ENCODE measurements around the gene PPP1R16B.
A peak's percentile ranks its signal among the peaks of the same experiment; 100 is the strongest.
"Not testable (repeated sequence)": the region's sequence is repeated elsewhere in the genome, so short reads cannot be mapped to it uniquely, and the experiment has no call there.

Gene PPP1R16B

DNA sequence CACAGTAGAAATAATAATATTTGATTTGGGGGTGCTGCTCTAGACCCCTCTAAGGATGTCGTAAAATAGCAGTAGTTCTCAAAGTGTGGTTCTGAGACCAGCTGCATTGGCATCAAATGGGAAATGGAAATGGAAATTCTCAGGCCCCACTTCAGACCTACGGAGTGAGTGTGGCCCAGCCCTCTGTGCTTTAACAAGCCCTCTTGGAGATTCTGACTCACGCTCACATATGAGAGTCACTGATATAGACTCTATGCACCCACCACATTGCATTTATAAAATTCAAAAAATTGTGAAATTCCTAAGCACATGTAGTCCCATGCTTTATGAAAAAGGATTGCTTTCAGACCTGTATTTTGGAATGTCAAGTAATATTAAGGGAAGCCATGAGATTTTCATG lies 14.2 kb upstream of the PPP1R16B start:
- DNase-seq (ENCODE audit: extremely low read depth in 1 of 2, low read depth in 1 of 2), result no peak

DNA sequence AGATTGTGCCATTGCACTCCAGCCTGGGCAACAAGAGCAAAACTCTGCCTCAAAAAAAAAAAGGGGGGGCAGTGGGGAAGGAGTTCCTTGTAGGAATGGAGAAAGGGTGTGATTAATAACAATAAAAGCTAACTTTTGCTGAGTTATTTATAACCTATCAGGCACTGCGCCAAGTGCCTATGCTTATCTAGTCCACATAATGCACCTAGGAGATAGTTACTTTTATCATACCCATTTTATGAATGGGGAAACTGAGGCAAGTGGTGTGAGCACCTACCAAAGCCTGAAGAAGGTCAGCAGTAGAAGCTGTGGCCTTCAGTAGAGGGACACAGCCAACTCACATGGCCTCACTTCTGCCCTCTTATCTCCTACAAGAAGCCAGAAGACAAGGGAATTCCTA lies 13.6 kb upstream of the PPP1R16B start:
- DNase-seq (ENCODE audit: extremely low read depth in 1 of 2, low read depth in 1 of 2), result no peak

DNA sequence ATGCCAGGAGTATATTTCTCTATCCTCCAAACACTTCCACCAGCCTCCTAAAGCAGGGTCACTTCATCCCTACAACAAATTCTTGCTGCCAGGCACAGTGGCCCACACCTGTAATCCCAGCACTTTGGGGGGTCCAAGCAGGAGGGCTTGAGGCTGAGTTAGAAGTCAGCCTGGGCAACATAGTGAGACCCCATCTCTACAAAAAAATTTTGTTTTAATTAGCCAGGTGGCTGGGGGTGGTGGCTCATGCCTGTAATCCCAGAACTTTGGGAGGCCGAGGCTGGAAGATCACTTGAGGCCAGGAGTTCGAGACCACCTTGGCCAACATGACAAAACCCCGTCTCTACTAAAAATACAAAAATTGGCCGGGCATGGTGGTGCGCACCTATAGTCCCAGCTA lies 11.4 kb upstream of the PPP1R16B start:
- not testable (repeated sequence) for DNase-seq (ENCODE audit: extremely low read depth in 1 of 2, low read depth in 1 of 2)

DNA sequence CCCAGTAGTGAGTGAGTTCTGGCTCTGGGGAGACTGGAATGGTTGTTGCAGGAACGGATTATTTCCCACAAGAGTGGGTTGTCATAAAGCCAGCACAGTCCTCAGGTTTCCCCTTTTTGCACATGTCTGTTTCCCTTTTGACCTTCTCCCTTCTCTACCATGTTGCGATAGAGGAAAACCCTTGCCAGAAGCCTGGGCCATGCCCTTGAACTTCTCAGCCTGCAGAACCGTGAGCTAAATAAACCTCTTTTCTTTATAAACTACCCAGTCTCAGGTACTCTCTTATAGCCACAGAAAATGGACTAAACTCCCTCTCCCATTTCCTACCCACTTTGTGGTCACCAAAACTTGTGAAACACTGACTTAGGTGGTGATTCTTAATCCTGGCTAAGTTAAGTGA lies 7.2 kb upstream of the PPP1R16B start:
- no peak for DNase-seq (ENCODE audit: extremely low read depth in 1 of 2, low read depth in 1 of 2)

DNA sequence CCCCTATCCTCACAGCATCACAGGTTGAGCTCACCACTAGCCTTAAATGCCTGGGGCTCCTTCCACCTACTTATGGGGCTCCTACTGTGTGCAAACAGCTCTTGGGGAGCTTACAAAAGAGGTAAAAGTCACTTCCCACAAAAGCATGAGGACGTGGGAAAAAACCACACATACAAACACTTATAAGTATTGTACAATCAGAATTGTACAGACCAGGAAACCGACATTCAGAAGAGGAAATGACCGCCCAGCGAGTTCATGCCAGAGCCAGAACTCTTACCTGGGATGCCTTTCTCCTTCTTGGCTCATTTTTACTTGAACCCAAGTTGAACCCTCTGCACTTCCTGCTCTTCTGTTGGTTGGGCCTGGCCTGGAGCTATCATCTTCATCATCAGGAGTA lies 6.3 kb upstream of the PPP1R16B start:
- no peak for DNase-seq (ENCODE audit: extremely low read depth in 1 of 2, low read depth in 1 of 2)

DNA sequence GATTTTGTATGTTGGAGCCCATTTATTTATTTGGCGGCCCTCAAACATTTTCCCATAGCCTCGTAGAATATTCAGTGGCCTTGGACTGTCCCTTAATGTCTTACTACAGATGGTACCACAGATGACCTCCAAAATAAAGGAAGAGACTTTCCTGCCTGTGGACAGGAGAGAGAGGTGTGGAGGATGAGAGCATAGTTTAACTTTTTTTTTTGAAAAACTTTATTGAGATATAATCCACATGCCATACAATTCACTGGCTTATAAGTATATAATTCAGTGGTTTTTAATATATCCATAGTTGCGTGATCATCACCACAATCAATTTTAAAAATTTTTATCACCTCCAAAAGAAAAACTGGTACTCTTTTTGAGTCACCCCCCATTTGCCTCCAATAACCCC lies 4.6 kb upstream of the PPP1R16B start:
- no peak for DNase-seq (ENCODE audit: extremely low read depth in 1 of 2, low read depth in 1 of 2)

DNA sequence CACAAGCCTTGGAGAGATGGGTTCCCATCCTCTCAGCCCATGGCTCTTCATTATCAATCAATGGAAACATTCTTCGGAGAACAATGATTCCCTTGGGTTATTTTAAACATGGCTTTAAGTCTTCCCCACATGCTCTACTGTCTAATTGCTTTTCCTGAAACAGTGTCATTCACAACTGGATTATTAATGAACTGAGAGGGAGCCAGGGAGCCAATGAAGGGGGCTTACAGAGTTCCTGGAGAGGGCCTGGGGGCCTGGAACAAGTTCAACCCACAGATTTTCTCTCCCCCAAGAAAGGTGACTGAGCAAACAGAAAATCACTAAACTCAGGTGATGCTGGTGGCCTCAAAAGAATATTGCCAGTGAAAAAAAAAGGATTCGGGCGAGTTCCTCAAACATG lies 1.3 kb upstream of the PPP1R16B start:
- no peak for DNase-seq (ENCODE audit: extremely low read depth in 1 of 2, low read depth in 1 of 2)

DNA sequence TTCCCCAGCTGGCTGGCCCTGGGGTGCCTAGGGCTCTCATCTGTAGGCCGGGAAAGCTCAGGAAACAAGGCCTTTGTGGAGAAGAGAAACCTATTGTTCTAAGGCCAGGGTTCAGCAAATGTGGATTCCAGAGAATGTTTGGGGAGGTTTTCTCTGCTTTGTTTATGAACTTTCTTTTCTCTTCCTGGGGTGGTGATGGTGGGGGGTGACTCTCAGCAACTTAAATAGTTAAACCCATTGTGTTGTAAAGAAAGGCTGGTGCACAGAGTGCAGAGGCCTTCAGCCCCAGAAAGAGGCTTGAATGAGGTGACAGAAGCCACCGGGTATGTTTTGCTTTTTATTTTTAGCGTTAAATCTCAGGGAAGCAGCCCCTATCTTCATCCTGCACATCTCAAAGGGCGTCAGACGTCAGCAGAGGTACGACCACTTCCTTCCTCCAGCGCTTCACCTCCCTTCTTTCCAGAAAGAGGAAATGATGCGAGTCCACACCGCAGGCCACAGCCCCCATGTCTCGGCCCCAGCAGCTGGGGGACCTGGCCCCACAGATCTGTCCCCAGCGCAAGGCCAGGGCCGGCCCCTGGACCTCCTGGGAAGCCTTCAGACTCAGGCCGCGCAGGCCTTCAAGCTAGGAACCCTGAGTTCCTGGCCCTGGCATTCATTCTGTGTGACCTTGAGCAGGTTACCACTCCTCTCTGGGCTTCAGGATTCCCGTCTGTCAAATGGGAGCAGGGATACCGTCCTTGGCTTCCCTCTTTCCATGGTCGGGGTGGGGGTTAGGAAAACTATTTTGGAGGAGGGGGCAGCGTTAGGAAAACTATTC lies 605 bp upstream of the PPP1R16B start:
- peak; percentile 62 to 68 for DNase-seq (ENCODE audit: extremely low read depth in 1 of 2, low read depth in 1 of 2)

DNA sequence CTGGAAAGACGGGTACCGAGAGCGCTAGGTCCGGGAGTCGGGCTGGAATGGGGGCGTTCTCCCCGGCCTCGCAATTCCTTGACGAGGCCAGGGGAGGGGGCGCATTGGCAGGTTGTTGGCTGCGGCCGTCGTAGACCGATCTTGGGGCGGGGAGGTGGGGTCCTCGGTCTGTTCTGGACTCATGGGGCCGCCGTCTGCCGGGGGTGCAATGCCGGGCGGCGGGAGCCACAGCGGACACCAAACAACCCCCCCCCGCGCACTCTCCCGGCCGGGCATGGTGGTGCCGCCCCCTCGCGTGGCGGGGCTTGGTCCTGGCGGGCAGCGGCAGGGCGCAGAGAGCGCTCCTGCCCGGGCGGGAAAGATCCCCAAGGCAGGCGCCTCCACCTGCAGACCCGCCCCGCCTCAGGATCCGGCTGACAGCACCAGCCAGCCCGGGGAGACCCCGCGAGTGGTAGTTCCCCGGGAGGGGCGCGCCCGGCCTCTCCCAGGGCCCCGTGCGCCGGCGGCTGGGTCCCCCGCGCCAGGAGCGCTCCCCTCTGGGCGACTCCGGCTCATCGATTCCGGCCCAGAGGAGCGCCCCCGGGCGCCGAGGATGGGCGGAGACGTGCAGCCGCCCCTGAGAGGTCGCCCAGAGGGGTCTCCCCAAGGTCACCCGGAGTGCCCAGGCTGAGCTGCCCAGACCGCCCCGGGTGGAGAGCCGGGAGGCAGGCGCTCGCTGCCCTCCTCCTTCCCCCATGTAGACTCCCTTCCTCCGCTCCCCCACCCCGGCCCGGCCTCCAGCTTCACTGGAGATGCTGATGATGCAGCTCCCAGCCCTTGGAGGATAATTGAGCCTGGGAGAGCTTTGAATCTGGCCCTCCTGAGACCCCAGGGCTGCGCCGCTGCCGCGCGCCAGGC lies 709 bp downstream of the PPP1R16B start:
- peak in 1 of 2 donors; percentile 32 for DNase-seq (ENCODE audit: extremely low read depth in 1 of 2, low read depth in 1 of 2)

DNA sequence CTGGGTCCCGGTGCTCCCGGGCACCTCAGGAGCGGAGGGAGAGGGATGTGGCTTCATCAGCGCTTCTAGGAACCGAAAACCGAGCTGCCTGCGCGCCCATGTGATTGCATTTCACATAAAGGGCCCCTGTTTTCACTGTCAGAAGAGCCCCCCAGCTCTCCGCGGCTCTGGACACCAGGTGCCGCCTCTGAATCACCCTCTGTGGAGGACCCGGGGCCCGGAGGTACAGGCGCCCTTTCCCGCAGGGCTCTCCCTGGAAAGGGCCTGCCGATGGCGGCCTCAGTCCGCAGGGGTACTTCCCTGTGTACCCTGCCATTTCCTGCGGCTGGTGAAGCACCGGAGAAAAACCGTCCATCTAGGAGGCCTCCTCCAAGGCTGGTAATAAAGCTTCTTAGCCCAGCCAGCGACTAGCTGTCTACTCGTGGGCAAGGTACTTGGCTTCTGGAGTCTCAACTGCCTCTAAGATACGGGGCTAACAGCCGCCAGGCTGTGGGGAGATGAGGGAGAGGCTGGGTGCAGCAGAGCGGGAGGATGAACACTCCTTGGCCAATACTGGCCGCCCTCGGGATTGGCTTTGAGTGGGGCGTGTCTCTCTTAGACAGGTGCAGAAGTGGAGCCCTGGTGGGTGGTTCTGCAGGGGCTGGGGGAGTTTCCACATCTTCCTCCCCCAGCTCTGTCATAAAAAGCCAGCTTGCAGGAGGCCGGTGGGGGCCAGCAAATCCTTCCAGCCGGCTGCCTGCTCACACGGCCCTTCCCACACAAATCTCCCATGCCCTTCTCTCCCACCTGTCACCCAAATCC lies 1.6 kb downstream of the PPP1R16B start:
- no peak for DNase-seq (ENCODE audit: extremely low read depth in 1 of 2, low read depth in 1 of 2)

DNA sequence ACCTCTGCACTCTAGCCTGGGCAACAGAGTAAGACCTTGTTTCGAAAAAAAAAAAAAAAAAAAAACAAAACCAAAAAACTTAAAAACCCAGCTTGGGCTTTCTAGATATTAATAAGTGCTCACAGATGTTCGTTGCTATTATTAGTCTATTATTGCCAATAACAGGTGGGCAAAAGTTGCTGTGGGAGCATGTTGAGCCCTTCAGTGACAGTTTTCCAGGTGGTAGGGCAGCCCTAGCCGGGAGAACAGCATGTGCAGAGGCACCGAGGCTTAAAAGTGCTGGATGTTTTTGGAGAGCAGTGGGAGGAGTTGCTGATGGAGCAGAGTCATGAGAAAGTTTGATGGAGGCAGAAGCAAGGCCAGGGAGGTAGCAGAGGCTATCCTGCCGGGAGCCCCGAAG lies 4.4 kb downstream of the PPP1R16B start:
- no peak for DNase-seq (ENCODE audit: extremely low read depth in 1 of 2, low read depth in 1 of 2)

DNA sequence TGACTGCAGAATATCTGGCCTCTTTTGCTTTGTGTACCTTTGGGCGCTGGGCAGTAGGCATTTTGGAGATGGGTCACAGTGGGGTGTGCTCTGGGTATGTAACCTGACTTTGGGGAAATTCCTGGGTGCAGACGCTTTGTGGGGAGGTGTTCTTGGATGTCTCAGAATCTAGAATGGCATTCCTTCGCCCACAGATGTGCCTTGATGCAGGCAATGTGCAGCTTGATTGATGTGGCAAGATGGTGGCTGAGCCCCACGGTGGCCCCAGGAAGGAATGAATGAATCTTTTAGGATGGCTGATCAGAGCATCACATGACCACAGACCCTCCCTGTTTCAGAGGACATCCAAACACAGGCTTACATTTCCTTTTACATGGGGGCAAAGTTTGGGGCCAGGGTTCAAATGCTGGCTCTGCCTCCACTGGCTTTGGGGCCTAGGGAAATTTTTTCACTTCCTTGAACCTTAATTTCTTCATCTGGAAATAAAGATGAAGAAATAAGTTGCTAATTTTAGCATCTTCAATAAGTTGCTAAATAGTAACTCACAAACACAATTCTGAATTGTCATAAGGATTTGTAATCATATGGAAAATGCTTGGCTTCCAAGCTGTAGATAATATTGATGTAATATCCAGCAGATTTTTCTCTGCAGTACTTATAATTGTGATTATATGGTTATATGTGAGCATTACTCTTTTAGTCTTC lies 5.6 kb downstream of the PPP1R16B start:
- no peak for DNase-seq (ENCODE audit: extremely low read depth in 1 of 2, low read depth in 1 of 2)

DNA sequence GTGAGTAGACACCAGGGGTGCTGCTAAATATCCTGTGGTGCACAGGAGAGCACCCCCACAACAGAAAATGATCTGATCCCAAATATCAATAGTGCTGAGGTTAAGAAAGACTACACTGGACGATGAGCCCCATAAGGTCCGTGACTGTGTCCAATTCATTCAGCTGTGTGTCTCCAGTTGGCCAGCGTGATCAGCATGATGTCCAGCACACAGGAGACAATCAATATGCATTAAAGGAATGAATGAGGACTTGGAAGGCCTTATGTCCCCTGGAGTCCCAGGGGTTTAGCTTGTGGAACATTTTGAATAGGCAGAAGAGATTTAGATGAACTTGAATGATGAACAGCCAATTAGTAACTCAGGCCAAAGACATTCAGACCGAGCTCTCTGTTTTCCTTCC lies 6.3 kb downstream of the PPP1R16B start:
- DNase-seq (ENCODE audit: extremely low read depth in 1 of 2, low read depth in 1 of 2), result no peak

DNA sequence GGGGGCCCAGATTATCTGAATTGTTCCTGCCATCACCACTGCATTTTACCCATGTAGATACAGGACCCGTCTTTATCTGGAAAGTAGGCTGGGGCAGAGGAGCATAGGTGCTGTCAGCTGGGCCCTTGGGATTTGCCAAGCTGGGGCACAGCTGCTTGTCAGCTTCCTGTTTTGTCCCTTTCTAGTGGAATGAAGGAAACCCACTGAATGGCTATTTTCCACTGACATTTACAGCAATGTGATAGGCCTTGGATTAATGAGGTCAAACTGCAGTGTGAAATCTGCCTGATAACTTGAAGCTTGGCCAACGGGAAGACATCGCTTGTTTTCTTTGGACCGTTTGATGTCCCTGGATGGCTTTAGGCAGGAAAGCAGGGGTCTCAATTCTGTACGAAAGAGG lies 6.7 kb downstream of the PPP1R16B start:
- no peak for DNase-seq (ENCODE audit: extremely low read depth in 1 of 2, low read depth in 1 of 2)

DNA sequence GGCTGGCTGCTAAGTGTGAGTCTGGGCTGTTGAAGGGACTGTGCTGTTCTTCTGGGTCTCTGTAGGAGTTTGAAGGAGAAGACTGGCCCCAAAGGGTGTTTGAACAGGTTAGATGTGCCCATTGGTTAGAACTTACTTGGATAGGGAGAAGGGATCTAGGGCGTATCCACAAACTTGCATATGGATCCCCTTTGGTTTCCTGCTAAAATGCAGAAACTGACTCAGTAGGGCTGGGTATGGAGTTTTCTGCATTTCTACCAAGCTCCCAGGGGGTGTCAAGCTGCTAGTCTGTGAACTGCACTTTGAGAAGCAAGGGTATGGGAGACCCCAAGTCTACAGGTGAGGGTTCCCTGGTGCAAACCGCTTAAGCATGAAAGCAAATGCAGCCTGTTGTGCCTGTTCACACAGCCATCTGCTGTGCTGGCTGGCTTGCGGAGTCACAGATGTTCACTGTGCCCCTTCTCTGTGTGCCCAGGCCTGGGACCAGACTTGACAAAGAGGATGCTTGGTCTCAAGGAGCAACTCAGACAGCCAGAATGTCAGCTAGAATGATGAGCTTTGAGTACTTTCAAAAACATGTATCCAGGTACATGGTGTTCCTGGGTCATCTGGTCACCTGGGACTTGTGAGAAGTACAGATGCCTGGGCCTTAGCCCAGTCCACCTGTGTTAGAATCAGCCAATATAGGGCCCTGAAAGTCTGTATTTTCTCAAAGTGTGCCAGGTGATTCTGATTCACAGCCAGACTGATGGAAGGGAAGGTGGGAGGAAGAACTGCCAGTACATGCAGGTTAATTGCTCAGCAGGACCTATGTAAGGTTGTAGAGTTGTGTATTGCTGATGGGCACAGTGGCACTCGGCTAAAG lies 7.4 kb downstream of the PPP1R16B start:
- DNase-seq (ENCODE audit: extremely low read depth in 1 of 2, low read depth in 1 of 2), result no peak

DNA sequence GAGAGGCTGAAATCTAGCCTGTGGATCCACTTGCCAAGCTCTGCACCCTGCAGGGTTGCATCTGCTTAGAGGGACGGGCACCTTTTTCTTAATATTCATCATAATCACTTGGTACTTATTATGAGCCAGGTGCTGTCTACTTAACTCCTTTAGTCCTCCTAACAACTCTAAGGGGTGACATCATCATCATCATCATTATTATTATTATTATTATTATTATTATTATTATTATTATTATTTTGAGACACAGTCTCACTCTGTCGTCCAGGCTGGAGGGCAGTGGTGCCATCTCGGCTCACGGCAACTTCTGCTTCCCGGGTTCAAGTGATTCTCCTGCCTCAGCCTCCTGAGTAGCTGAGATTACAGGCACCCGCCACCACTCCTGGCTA lies 8.1 kb downstream of the PPP1R16B start:
- not testable (repeated sequence) for DNase-seq (ENCODE audit: extremely low read depth in 1 of 2, low read depth in 1 of 2)

DNA sequence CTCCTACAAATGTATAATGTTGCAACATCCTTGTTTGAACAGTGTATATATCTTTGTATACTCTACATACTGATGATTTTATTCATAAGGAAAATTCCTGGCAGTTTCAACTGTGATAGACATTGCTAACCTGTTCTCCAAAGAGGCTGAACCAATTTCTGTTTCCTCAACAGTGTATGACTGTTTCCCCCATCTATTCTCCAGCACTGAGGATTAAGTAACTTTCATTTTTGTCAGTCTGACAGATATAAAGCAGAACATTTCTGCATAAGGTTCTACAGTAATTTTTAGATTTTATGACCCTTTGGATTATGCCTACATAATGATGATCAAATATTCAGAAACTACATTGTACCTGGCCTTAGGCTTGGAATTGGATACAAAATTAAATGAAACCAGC lies 9.9 kb downstream of the PPP1R16B start:
- DNase-seq (ENCODE audit: extremely low read depth in 1 of 2, low read depth in 1 of 2), result no peak

DNA sequence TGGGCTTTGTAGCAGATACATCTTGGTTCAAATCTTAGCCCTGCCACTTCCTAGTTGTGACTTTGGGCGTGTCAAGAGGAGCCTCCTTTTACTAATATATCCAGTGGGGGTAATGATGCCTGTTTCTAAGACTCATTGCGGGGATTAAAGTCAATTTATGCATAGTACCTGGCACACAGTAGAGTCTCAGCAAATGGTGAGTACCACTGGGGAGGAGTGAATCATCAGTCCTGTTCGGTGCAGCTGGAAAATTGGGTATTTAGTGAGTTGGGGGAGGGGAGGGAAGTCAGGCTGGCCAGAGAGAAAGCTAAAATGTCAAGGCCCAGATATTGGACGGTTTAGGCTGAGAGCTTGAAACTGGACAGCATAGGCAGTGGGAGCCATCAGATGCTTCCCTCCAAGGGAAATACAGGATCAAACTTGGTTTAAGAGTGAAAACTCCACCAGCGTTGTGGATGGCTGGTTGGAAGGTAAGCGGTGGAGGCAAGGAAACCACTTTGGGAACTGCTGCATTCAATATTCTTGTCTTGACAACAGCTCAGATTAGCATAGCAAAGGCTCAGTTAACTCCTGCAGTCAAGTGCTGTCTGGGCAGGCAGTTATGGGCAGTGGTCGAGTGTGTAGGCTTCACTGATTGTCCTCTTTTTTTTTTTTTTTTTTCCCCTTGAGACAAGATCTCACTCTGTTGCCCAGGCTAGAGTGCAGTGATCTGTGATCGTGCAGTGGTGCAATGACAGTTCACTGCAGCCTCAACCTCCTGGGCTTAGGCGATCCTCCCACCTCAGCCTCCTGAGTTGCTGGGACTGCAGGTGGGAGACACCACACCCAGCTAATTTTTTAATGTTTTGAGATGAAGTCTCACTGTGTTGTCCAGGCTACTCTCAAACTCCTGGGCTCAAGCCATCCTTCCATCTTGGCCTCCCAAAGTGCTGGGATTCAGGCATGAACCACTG lies 12.9 kb downstream of the PPP1R16B start:
- no peak for DNase-seq (ENCODE audit: extremely low read depth in 1 of 2, low read depth in 1 of 2)

DNA sequence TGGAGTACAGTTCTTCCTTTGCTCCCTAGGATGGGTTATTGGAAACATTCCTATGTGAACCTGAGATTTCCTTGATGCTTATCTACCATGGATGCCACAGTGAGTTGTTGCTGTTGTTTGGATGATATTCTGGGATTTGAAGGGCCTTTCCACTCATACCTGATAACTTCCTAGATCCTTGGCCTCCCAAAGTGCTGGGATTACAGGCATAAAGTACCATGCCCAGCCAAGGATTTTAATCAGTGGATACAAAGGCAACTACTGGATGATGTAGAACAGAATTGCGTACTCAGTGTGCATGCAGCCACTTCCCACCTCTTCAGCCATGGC lies 20.0 kb downstream of the PPP1R16B start:
- no peak for DNase-seq (ENCODE audit: extremely low read depth in 1 of 2, low read depth in 1 of 2)

All from activated CD8-positive, alpha-beta memory T cell treated with anti-CD3 and anti-CD28 coated beads for 1 hour (primary cell).